Thoracic aorta (tissue), 2 donors: ENCODE data around the gene P2RY14. TPM values are rescaled to one million over a fixed set of nuclear protein-coding genes. Genes with fewer than 3 reads are reported as not detected.

Experiments used
- ATAC-seq: fragments of 150-250 bp; one replicate; pipeline ENCODE4 v1.8.0; 2017; ENCODE audit warnings: low read depth; ENCODE audit not compliant: insufficient number of reproducible peaks, low FRiP score
- DNase-seq: peaks from one replicate; pipeline ENCODE4 v3.0.0-alpha.2; 2020; ENCODE audit warnings: low spot score
- H3K27ac ChIP-seq, 2 donors: fragments of 200-600 bp; sonication (generic); 1 replicate in 1 of 2; 2 replicates in 1 of 2; pipeline ENCODE4 v1.5.1; 2016; ENCODE audit warnings: mild to moderate bottlenecking in 2 of 2, moderate library complexity in 2 of 2
- H3K27me3 ChIP-seq: fragments of 200-600 bp; sonication (generic); replicated peaks from 2 replicates; pipeline ENCODE4 v1.6.0; 2016; ENCODE audit warnings: mild to moderate bottlenecking; ENCODE audit not compliant: insufficient read depth
- H3K36me3 ChIP-seq: fragments of 200-600 bp; sonication (generic); one replicate; pipeline ENCODE4 v1.5.1; 2016
- H3K4me1 ChIP-seq, 2 donors: fragments of 200-600 bp; sonication (generic); 1 replicate in 1 of 2; 2 replicates in 1 of 2; pipeline versions ENCODE4 v1.5.1 to v1.6.0; 2016; ENCODE audit warnings: low read depth in 2 of 2, mild to moderate bottlenecking in 1 of 2; ENCODE audit not compliant: control insufficient read depth in 1 of 2
- H3K4me3 ChIP-seq: fragments of 200-600 bp; sonication (generic); 2 replicates; pipeline ENCODE4 v1.5.1; 2016; ENCODE audit warnings: mild to moderate bottlenecking
- H3K9me3 ChIP-seq: fragments of 200-600 bp; sonication (generic); 2 replicates; pipeline ENCODE4 v1.5.1; 2016
- CTCF ChIP-seq: fragments of 200-600 bp; sonication (generic); IDR thresholded peaks from one replicate; pipeline ENCODE4 v1.5.1; 2019; ENCODE audit warnings: antibody characterized with exemption
- total RNA-seq, 2 donors: library from RNA; depleted of rRNA; stranded (reverse); fragments of >200 nt; gene quantifications; one replicate each; pipeline versions ENCODE4 v1.1.0 to v1.2.3, GENCODE V29; 2016

The P2RY14 gene
- total RNA-seq, 2 donors from 2014 or later, result 2.5 to 4.3 TPM

GRCh38 chr3:151216641-151217607, 61.4 kb downstream of the P2RY14 start:
- H3K27ac ChIP-seq, result no peak overlapping the region
- no peak overlapping the region for H3K4me3 ChIP-seq
- H3K36me3 ChIP-seq, result no peaks in the 10 kb centered on the region
- H3K9me3 ChIP-seq, result no peaks in the 10 kb centered on the region
- no peak for ATAC-seq
- no peak for TF ChIP-seq CTCF
- no peaks in the 10 kb centered on the region for H3K27me3 ChIP-seq
- DNase-seq, result no peak
- H3K4me1 ChIP-seq, result peaks cover 11 to 14% of the 10 kb centered on the region in 2 donors

- TF ChIP-seq CTCF, result no peak
- DNase-seq (no peak), ATAC-seq (no peak)
- Histone ChIP-seq H3K36me3 (no peaks in the 10 kb centered on the region), H3K4me1 (peaks cover 11 to 14% of the 10 kb centered on the region in 2 donors), H3K4me3 (no peak overlapping the region), H3K9me3 (no peaks in the 10 kb centered on the region), H3K27me3 (no peaks in the 10 kb centered on the region), H3K27ac (no peak overlapping the region)
These were observed 63.9 kb downstream of the P2RY14 start for GRCh38 chr3:151214459-151214858.

GRCh38 chr3:151213881-151214280, 64.5 kb downstream of the P2RY14 start:
- H3K27me3 ChIP-seq, result no peaks in the 10 kb centered on the region
- no peaks in the 10 kb centered on the region for H3K9me3 ChIP-seq
- no peaks in the 10 kb centered on the region for H3K36me3 ChIP-seq
- H3K4me1 ChIP-seq, result peaks cover 11 to 14% of the 10 kb centered on the region in 2 donors
- H3K4me3 ChIP-seq, result no peak overlapping the region
- no peak for TF ChIP-seq CTCF
- no peak for DNase-seq
- no peak overlapping the region for H3K27ac ChIP-seq
- no peak for ATAC-seq

- ATAC-seq (no peak), DNase-seq (no peak)
- no peak overlapping the region for H3K27ac ChIP-seq
- H3K4me1 ChIP-seq, result peaks cover 11 to 14% of the 10 kb centered on the region in 2 donors
- no peaks in the 10 kb centered on the region for H3K27me3 ChIP-seq
- H3K36me3 ChIP-seq, result no peaks in the 10 kb centered on the region
- no peak overlapping the region for H3K4me3 ChIP-seq
- TF ChIP-seq CTCF, result no peak
- no peaks in the 10 kb centered on the region for H3K9me3 ChIP-seq
These were observed 65.2 kb downstream of the P2RY14 start for GRCh38 chr3:151213151-151213550.

GRCh38 chr3:151210676-151211381, 67.5 kb downstream of the P2RY14 start:
- Histone ChIP-seq H3K27me3 (no peaks in the 10 kb centered on the region), H3K36me3 (no peaks in the 10 kb centered on the region), H3K27ac (no peak overlapping the region), H3K4me1 (no peaks in the 10 kb centered on the region), H3K4me3 (no peak overlapping the region), H3K9me3 (no peaks in the 10 kb centered on the region)
- DNase-seq, result no peak
- no peak for TF ChIP-seq CTCF
- no peak for ATAC-seq
